Measurements from ENCODE around the gene AGPAT2. TPM values are rescaled to one million over a fixed set of nuclear protein-coding genes. Genes with fewer than 3 reads are reported as not detected.

AGPAT2 gene
- total and polyA plus RNA-seq, 2 experiments from 2014 or later = 125 to 242 TPM

DNA sequence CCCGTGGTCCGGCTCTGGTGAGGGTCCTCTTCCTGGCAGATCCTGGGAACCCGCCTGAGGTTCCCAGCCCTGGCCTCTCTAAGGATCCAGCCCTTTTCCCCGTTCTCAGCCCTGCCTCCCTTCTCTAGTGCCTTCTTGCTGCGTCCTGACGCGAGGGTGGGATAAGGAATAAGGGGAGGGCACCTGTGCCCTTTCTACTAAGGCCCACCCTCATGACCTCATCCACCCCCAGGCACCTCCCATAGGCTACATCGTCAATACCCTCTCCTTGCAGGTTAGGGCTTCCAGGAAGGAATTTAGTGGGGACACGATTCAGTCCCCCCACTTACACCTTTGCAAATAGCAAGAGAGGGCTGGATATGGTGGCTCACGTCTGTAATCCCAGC, 14.4 kb upstream of the AGPAT2 start:
- Histone ChIP-seq H3K4me2 (no peak overlapping the region), H3K9me2 (replicated peaks; ENCODE audit: insufficient read depth) (no peaks in the 10 kb centered on the region), H3K4me3 (no peak overlapping the region), H2AFZ (no peak overlapping the region), H4K20me1 (ENCODE audit: insufficient read depth, poor library complexity, severe bottlenecking) (no peaks in the 10 kb centered on the region), H3K27ac (no peak overlapping the region), H3K27me3 (no peaks in the 10 kb centered on the region), H3K79me2 (no peaks in the 10 kb centered on the region), H3K9me3 (ENCODE audit: low read depth) (no peaks in the 10 kb centered on the region), H3K4me1 (ENCODE audit: insufficient read depth) (peaks cover 25% of the 10 kb centered on the region), H3K36me3 (replicated peaks; ENCODE audit: insufficient read depth, low read depth) (no peaks in the 10 kb centered on the region)
- WGBS (ENCODE audit: low lambda C conversion rate, missing lambda C conversion rate) = 78% methylated on average over 10 of the region's 10 CpGs
- no peak for DNase-seq (ENCODE audit: low spot score)
- TF ChIP-seq, protein P1, sequence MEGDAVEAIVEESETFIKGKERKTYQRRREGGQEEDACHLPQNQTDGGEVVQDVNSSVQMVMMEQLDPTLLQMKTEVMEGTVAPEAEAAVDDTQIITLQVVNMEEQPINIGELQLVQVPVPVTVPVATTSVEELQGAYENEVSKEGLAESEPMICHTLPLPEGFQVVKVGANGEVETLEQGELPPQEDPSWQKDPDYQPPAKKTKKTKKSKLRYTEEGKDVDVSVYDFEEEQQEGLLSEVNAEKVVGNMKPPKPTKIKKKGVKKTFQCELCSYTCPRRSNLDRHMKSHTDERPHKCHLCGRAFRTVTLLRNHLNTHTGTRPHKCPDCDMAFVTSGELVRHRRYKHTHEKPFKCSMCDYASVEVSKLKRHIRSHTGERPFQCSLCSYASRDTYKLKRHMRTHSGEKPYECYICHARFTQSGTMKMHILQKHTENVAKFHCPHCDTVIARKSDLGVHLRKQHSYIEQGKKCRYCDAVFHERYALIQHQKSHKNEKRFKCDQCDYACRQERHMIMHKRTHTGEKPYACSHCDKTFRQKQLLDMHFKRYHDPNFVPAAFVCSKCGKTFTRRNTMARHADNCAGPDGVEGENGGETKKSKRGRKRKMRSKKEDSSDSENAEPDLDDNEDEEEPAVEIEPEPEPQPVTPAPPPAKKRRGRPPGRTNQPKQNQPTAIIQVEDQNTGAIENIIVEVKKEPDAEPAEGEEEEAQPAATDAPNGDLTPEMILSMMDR (IDR thresholded peaks at IDR 0.05; ENCODE audit: poor library complexity) = no peak

DNA sequence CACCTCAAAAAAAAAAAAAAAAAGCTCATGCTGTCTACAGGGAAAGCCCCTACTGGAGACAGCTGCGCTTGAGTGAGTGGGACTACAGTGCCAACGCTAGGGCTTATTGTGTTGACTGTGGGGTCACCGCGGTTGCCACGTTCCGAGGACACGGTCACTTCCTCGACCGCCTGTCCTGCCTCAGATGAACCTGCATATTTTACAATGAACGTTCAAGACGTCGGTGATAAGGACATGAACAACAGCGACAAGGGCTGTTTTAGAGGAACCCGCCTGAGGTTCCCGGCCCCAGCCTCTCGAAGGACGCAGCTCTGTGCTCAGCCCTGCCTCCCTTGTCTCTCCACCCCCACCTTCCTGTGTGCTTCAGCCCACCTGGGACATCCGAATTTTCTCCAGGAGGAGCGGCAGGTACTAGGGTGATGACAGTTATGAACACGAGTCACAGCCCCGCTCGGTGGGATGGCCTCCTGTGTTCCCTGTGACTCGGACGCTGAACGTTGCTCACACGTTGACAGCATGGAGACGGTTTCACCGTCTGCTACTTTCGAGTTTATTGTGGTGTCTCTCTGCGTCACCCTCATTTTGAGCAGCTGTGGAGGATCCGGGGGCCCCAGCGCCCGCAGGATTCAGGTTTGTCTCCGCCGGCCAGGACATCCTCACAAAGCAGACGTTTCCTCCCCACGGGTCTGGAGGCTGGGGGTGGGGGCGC, 13.9 kb upstream of the AGPAT2 start:
- DNase-seq (ENCODE audit: low spot score) = no peak

DNA sequence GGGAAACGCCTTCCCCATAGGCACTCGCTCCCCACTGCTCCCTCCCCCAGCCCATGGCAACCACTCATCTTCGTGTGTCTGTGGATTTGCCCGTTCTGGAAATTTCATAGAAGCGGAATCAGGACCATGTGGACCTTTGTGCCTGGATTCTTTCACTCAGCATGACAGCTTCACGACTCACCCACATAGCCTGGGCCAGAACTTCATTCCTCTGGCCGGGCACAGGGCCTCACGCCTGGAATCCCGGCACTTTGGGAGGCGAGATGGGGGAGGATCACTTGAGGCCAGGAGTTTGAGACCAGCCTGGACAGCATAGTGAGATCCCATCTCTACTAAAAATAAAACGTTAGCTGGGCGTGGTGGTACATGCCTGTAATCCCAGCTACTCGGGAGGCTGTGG, 13.0 kb upstream of the AGPAT2 start:
- Histone ChIP-seq H3K9me2 (replicated peaks; ENCODE audit: insufficient read depth) (no peaks in the 10 kb centered on the region), H3K4me2 (no peak overlapping the region), H3K36me3 (replicated peaks; ENCODE audit: insufficient read depth, low read depth) (no peaks in the 10 kb centered on the region), H2AFZ (no peak overlapping the region), H3K9me3 (ENCODE audit: low read depth) (no peaks in the 10 kb centered on the region), H3K27ac (no peak overlapping the region), H4K20me1 (ENCODE audit: insufficient read depth, poor library complexity, severe bottlenecking) (no peaks in the 10 kb centered on the region), H3K27me3 (no peaks in the 10 kb centered on the region), H3K4me3 (no peak overlapping the region), H3K79me2 (no peaks in the 10 kb centered on the region), H3K4me1 (ENCODE audit: insufficient read depth) (peaks cover 25% of the 10 kb centered on the region)
- WGBS (ENCODE audit: low lambda C conversion rate, missing lambda C conversion rate) = 72% methylated on average over 13 of the region's 13 CpGs
- DNase-seq (ENCODE audit: low spot score) = no peak
- TF ChIP-seq, protein P1 (IDR thresholded peaks at IDR 0.05; ENCODE audit: poor library complexity) = no peak
- TF ChIP-seq EZH2phosphoT487 (IDR thresholded peaks at IDR 0.05; ENCODE audit: low read depth, severe bottlenecking, unreplicated experiment) = no peak
- TF ChIP-seq EZH2 (IDR thresholded peaks at IDR 0.05; ENCODE audit: borderline replicate concordance) = no peak

More for the DNA sequence above, 13.9 kb upstream of the AGPAT2 start:
- 72% methylated on average over 37 of the region's 38 CpGs for WGBS (ENCODE audit: low lambda C conversion rate, missing lambda C conversion rate)
- Histone ChIP-seq H3K9me3 (ENCODE audit: low read depth) (no peaks in the 10 kb centered on the region), H3K4me3 (no peak overlapping the region), H3K27ac (no peak overlapping the region), H3K36me3 (replicated peaks; ENCODE audit: insufficient read depth, low read depth) (no peaks in the 10 kb centered on the region), H3K4me1 (ENCODE audit: insufficient read depth) (peaks cover 25% of the 10 kb centered on the region), H3K79me2 (no peaks in the 10 kb centered on the region), H3K4me2 (no peak overlapping the region), H2AFZ (no peak overlapping the region), H3K9me2 (replicated peaks; ENCODE audit: insufficient read depth) (no peaks in the 10 kb centered on the region), H4K20me1 (ENCODE audit: insufficient read depth, poor library complexity, severe bottlenecking) (no peaks in the 10 kb centered on the region), H3K27me3 (no peaks in the 10 kb centered on the region)
- TF ChIP-seq, protein P1 (IDR thresholded peaks at IDR 0.05; ENCODE audit: poor library complexity) = no peak
- TF ChIP-seq EZH2phosphoT487 (IDR thresholded peaks at IDR 0.05; ENCODE audit: low read depth, severe bottlenecking, unreplicated experiment) (no peak), EZH2 (IDR thresholded peaks at IDR 0.05; ENCODE audit: borderline replicate concordance) (no peak)
